ENCODE measurements around the gene POLE3.
A peak's percentile ranks its signal among the peaks of the same experiment; 100 is the strongest.

The POLE3 gene

DNA sequence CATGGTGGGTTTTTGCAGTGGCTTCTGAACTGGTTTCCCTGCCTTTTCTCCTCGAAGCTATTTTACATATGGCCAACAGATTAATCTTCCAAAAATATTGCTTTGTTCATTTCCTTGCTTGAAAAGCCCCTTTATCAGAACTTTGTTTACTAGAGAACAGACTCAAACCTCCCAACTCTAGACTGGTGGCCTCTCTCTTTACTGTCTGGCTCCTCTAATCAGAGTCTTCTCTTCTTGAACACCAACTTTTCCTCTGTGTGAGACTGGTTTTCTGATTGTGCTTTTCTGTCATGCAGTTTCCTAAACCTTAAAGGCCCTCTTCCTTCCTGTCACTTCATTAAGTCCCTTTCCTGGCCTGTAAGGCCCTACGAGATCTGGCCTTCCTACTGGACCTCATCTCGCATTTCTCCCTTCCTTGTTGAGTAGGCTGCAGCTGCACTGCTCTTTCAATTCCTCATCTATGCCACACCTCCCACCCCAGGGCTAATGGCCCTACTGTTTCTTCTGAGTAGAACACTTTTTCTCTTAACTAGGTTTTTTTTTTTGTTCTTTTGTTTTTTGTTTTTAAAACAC is 5.8 kb upstream of the POLE3 start:
- TF ChIP-seq, protein P1, sequence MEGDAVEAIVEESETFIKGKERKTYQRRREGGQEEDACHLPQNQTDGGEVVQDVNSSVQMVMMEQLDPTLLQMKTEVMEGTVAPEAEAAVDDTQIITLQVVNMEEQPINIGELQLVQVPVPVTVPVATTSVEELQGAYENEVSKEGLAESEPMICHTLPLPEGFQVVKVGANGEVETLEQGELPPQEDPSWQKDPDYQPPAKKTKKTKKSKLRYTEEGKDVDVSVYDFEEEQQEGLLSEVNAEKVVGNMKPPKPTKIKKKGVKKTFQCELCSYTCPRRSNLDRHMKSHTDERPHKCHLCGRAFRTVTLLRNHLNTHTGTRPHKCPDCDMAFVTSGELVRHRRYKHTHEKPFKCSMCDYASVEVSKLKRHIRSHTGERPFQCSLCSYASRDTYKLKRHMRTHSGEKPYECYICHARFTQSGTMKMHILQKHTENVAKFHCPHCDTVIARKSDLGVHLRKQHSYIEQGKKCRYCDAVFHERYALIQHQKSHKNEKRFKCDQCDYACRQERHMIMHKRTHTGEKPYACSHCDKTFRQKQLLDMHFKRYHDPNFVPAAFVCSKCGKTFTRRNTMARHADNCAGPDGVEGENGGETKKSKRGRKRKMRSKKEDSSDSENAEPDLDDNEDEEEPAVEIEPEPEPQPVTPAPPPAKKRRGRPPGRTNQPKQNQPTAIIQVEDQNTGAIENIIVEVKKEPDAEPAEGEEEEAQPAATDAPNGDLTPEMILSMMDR (conservative IDR thresholded peaks at IDR 0.05; ENCODE audit: low read length), result no peak
- no peak for TF ChIP-seq EZH2phosphoT487 (IDR thresholded peaks at IDR 0.05; ENCODE audit: borderline replicate concordance)
- H3F3A ChIP-seq (ENCODE audit: low read depth), result no peaks in the 10 kb centered on the region; the same call in 1 of the 2 replicates
- H3K79me2 ChIP-seq (ENCODE audit: insufficient read depth, low read length), result no peaks in the 10 kb centered on the region
- H3K36me3 ChIP-seq (ENCODE audit: insufficient read depth, low read length), result no peaks in the 10 kb centered on the region
- H3K9ac ChIP-seq (ENCODE audit: low read depth, low read length, poor library complexity, severe bottlenecking), result peak overlapping the region; percentile 1
- H4K20me1 ChIP-seq (ENCODE audit: insufficient read depth, low read length, poor library complexity, severe bottlenecking), result no peaks in the 10 kb centered on the region
- H3K27me3 ChIP-seq (ENCODE audit: insufficient read depth, low read length, poor library complexity, severe bottlenecking), result no peaks in the 10 kb centered on the region
- no peaks in the 10 kb centered on the region for H3K9me2 ChIP-seq (replicated peaks; ENCODE audit: low read depth, low read length)
- H3K4me3 ChIP-seq (ENCODE audit: low read length, poor library complexity, severe bottlenecking), result no peak overlapping the region
- H3K9me3 ChIP-seq (ENCODE audit: insufficient read depth, low read depth, low read length), result no peaks in the 10 kb centered on the region
- peaks cover 24% of the 10 kb centered on the region for H3K4me1 ChIP-seq (ENCODE audit: insufficient read depth, low read length, poor library complexity, severe bottlenecking)
- H3K4me2 ChIP-seq (ENCODE audit: low read depth, low read length, poor library complexity, severe bottlenecking), result peak overlapping the region; percentile 0
- H2AFZ ChIP-seq (ENCODE audit: low read length), result peak overlapping the region; percentile 80

DNA sequence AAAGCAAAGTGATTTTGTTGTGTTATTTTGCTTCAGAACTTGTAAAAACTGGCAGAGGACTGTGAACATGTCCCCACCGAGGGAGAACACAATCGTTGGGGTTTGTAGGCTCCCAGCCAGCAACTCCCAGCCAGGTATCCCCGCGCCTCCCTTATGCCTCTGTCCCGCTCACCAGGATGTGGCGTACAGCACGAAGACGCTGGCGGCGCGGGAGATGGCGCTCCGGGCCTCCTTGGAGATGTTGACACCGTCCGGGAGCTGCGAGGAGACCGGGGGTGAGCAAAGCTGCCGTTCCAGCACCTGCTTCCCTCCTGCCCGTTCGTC is 630 bp downstream of the POLE3 start:
- no peaks in the 10 kb centered on the region for H3K9me2 ChIP-seq (replicated peaks; ENCODE audit: low read depth, low read length)
- peak overlapping the region; percentile 92; the same call in 1 of the 2 replicates for H2AFZ ChIP-seq (ENCODE audit: low read length)
- peaks cover 5% of the 10 kb centered on the region for H3K27me3 ChIP-seq (ENCODE audit: insufficient read depth, low read length, poor library complexity, severe bottlenecking)
- H3K4me1 ChIP-seq (ENCODE audit: insufficient read depth, low read length, poor library complexity, severe bottlenecking), result peaks cover 37% of the 10 kb centered on the region
- peak overlapping the region; percentile 99 for H3K4me2 ChIP-seq (ENCODE audit: low read depth, low read length, poor library complexity, severe bottlenecking)
- H3K36me3 ChIP-seq (ENCODE audit: insufficient read depth, low read length), result peaks cover 10% of the 10 kb centered on the region; the same call in 1 of the 2 replicates
- H3K9ac ChIP-seq (ENCODE audit: low read depth, low read length, poor library complexity, severe bottlenecking), result peak overlapping the region; percentile 98
- no peaks in the 10 kb centered on the region for H3K9me3 ChIP-seq (ENCODE audit: insufficient read depth, low read depth, low read length)
- peak overlapping the region; percentile 89 for H3K4me3 ChIP-seq (ENCODE audit: low read length, poor library complexity, severe bottlenecking)
- TF ChIP-seq EZH2phosphoT487 (IDR thresholded peaks at IDR 0.05; ENCODE audit: borderline replicate concordance), result no peak
- TF ChIP-seq, protein P1 (conservative IDR thresholded peaks at IDR 0.05; ENCODE audit: low read length), result no peak
- peaks cover 33% of the 10 kb centered on the region for H3K79me2 ChIP-seq (ENCODE audit: insufficient read depth, low read length)
- peaks cover 7% of the 10 kb centered on the region; the same call in 1 of the 2 replicates for H3F3A ChIP-seq (ENCODE audit: low read depth)
- peaks cover 17% of the 10 kb centered on the region for H4K20me1 ChIP-seq (ENCODE audit: insufficient read depth, low read length, poor library complexity, severe bottlenecking)

DNA sequence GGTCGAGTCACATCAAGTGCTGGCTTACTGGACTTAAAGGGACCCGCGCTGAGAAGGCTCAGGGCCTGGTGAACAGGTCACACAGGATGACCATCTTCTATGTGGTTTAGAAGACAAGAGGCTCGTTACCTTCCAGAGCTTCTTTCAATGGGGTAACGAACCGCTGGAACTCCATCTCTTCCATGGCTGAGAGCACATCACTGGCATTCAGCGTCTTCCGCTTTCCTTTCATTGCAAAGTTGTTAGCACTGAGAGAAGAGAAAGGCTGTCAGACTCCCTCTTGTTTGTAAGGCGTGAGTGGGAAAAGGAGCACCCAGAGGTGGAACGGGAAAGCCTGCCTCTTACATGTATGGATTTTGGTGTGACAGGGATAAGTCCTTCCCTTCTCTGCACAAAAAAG is 994 bp downstream of the POLE3 start:
- Histone ChIP-seq H3K4me1 (ENCODE audit: insufficient read depth, low read length, poor library complexity, severe bottlenecking) (peaks cover 37% of the 10 kb centered on the region), H3K4me3 (ENCODE audit: low read length, poor library complexity, severe bottlenecking) (peak overlapping the region; percentile 89), H3K9me2 (replicated peaks; ENCODE audit: low read depth, low read length) (no peaks in the 10 kb centered on the region), H3K9ac (ENCODE audit: low read depth, low read length, poor library complexity, severe bottlenecking) (peak overlapping the region; percentile 98), H3K79me2 (ENCODE audit: insufficient read depth, low read length) (peaks cover 33% of the 10 kb centered on the region), H3K27me3 (ENCODE audit: insufficient read depth, low read length, poor library complexity, severe bottlenecking) (peaks cover 5% of the 10 kb centered on the region), H4K20me1 (ENCODE audit: insufficient read depth, low read length, poor library complexity, severe bottlenecking) (peaks cover 17% of the 10 kb centered on the region), H3K4me2 (ENCODE audit: low read depth, low read length, poor library complexity, severe bottlenecking) (peak overlapping the region; percentile 99), H3K9me3 (ENCODE audit: insufficient read depth, low read depth, low read length) (no peaks in the 10 kb centered on the region), H2AFZ (ENCODE audit: low read length) (0 out of 2 replicates have a peak overlapping the region, but pooled peaks have one; percentile 92), H3K36me3 (ENCODE audit: insufficient read depth, low read length) (peaks cover 10% of the 10 kb centered on the region; the same call in 1 of the 2 replicates), H3F3A (ENCODE audit: low read depth) (peaks cover 7% of the 10 kb centered on the region; the same call in 1 of the 2 replicates)
- TF ChIP-seq, protein P1 (conservative IDR thresholded peaks at IDR 0.05; ENCODE audit: low read length), result no peak
- no peak for TF ChIP-seq EZH2phosphoT487 (IDR thresholded peaks at IDR 0.05; ENCODE audit: borderline replicate concordance)

Measured in Loucy (cell line).